ENCODE measurements around the gene RPL35A. TPM values are rescaled to one million over a fixed set of nuclear protein-coding genes. Genes with fewer than 3 reads are reported as not detected.
"Not testable (repeated sequence)": the region's sequence is repeated elsewhere in the genome, so short reads cannot be mapped to it uniquely, and the experiment has no call there.

RPL35A gene
- total RNA-seq (ENCODE audit: low replicate concordance), result 1,179 and 1,301 TPM in 2 replicates
- long read RNA-seq, transcript RPL35A-205 (5 exons, 553 nt), result minor isoform, 9 of 487 reads
- long read RNA-seq, transcript RPL35A-206 (5 exons, 1,444 nt), result major isoform, 445 of 487 reads
- long read RNA-seq, transcript RPL35A-207 (2 exons, 687 nt), result minor isoform, 5 of 487 reads
- long read RNA-seq, partial matches to known transcripts, result 19 of 487 reads
- long read RNA-seq, other reads (novel, unspliced or antisense), result 5 of 487 reads

- no peaks in the 10 kb centered on the region for H3K9me3 Mint-ChIP-seq
- peak within 1 kb of the TSS; percentile 98 for H3K4me3 Mint-ChIP-seq
- no peak for TF ChIP-seq CTCF (conservative IDR thresholded peaks at IDR 0.05)
- H3K4me1 Mint-ChIP-seq (ENCODE audit: unreplicated experiment), result peaks cover 18% of the 10 kb centered on the region
- peak within 1 kb of the TSS; percentile 99 for H3K27ac Mint-ChIP-seq
- peaks cover 31% of the 10 kb centered on the region for H3K36me3 Mint-ChIP-seq
- peak; percentile 83 for DNase-seq (ENCODE audit: extremely low spot score, unreplicated experiment)
- no peaks in the 10 kb centered on the region for H3K27me3 Mint-ChIP-seq
Observed at GRCh38 chr3:197949778-197950676, at the start of gene RPL35A. RPL35A (plus strand) TSS chr3:197950190; CDS start chr3:197950968, 778 bp downstream.

GRCh38 chr3:197901626-197902025 is 48.4 kb upstream of the RPL35A start:
- Mint-ChIP-seq H3K4me3 (no peak overlapping the region), H3K9me3 (no peaks in the 10 kb centered on the region), H3K27ac (no peak overlapping the region), H3K36me3 (no peaks in the 10 kb centered on the region), H3K27me3 (no peaks in the 10 kb centered on the region), H3K4me1 (ENCODE audit: unreplicated experiment) (peaks cover 13% of the 10 kb centered on the region)
- no peak for TF ChIP-seq CTCF (conservative IDR thresholded peaks at IDR 0.05)
- DNase-seq (ENCODE audit: extremely low spot score, unreplicated experiment), result no peak

GRCh38 chr3:197906023-197906849 is 43.8 kb upstream of the RPL35A start:
- peaks cover 13% of the 10 kb centered on the region for H3K4me1 Mint-ChIP-seq (ENCODE audit: unreplicated experiment)
- no peaks in the 10 kb centered on the region for H3K27me3 Mint-ChIP-seq

GRCh38 chr3:197906850-197907187 is 43.2 kb upstream of the RPL35A start:
- H3K27ac Mint-ChIP-seq, result no peak overlapping the region
- peaks cover 13% of the 10 kb centered on the region for H3K4me1 Mint-ChIP-seq (ENCODE audit: unreplicated experiment)
- no peaks in the 10 kb centered on the region for H3K9me3 Mint-ChIP-seq
- no peaks in the 10 kb centered on the region for H3K27me3 Mint-ChIP-seq
- H3K4me3 Mint-ChIP-seq, result no peak overlapping the region
- no peaks in the 10 kb centered on the region for H3K36me3 Mint-ChIP-seq
- no peak for DNase-seq (ENCODE audit: extremely low spot score, unreplicated experiment)
- TF ChIP-seq CTCF (conservative IDR thresholded peaks at IDR 0.05), result no peak

More at GRCh38 chr3:197906023-197906849, 43.8 kb upstream of the RPL35A start:
- no peak overlapping the region for H3K4me3 Mint-ChIP-seq
- TF ChIP-seq CTCF (conservative IDR thresholded peaks at IDR 0.05), result peak; percentile 95
- no peaks in the 10 kb centered on the region for H3K36me3 Mint-ChIP-seq
- peak; percentile 82 for DNase-seq (ENCODE audit: extremely low spot score, unreplicated experiment)
- peak overlapping the region; percentile 64 for H3K27ac Mint-ChIP-seq
- no peaks in the 10 kb centered on the region for H3K9me3 Mint-ChIP-seq

GRCh38 chr3:197907196-197907595 is 42.8 kb upstream of the RPL35A start:
- H3K27ac Mint-ChIP-seq, result no peak overlapping the region

GRCh38 chr3:197908550-197908949 is 41.4 kb upstream of the RPL35A start:
- not testable (repeated sequence) for H3K4me3 Mint-ChIP-seq; H3K27me3 Mint-ChIP-seq; H3K27ac Mint-ChIP-seq; H3K36me3 Mint-ChIP-seq; DNase-seq (ENCODE audit: extremely low spot score, unreplicated experiment); H3K9me3 Mint-ChIP-seq
- peaks cover 13% of the 10 kb centered on the region for H3K4me1 Mint-ChIP-seq (ENCODE audit: unreplicated experiment)

More at GRCh38 chr3:197907196-197907595, 42.8 kb upstream of the RPL35A start:
- Mint-ChIP-seq H3K36me3 (no peaks in the 10 kb centered on the region), H3K27me3 (no peaks in the 10 kb centered on the region), H3K4me1 (ENCODE audit: unreplicated experiment) (peaks cover 13% of the 10 kb centered on the region), H3K9me3 (no peaks in the 10 kb centered on the region), H3K4me3 (no peak overlapping the region)
- TF ChIP-seq CTCF (conservative IDR thresholded peaks at IDR 0.05), result no peak
- no peak for DNase-seq (ENCODE audit: extremely low spot score, unreplicated experiment)
